ENCODE measurements around the gene EPB41L5. TPM values are rescaled to one million over a fixed set of nuclear protein-coding genes. Genes with fewer than 3 reads are reported as not detected.

The EPB41L5 gene
- total and polyA plus RNA-seq, 2 donors (not counting 3 experiments of a cell fraction or from before 2014, with no cell fraction given), result 8.4 to 13.6 TPM

GRCh38 chr2:120177973-120178372 is 165.1 kb downstream of the EPB41L5 start:
- DNase-seq (ENCODE audit: low read depth, low spot score) (no peak), FAIRE-seq (no peak)
- no peaks in the 10 kb centered on the region for H3K27me3 ChIP-seq (ENCODE audit: control insufficient read depth in 2 of 2, insufficient read depth in 2 of 2, low read length in 2 of 2)
- H3K4me2 ChIP-seq (ENCODE audit: insufficient read depth, low read length), result no peak overlapping the region
- no peaks in the 10 kb centered on the region for H3K79me2 ChIP-seq (ENCODE audit: control insufficient read depth, insufficient read depth, low read length)
- intact Hi-C loops (cut with micrococcal nuclease) (loop anchor here (5.0 kb wide), 1 partner anchor 536 kb away; no protein-coding TSS in a partner anchor), dilution Hi-C loops (cut with MboI; ENCODE audit: extremely low pct_ligation_motif_present, low sequenced_read_pairs) (no loop called here)
- H2AFZ ChIP-seq (ENCODE audit: low read depth, low read length), result no peak overlapping the region
- no peaks in the 10 kb centered on the region for H3K4me1 ChIP-seq (ENCODE audit: control insufficient read depth, extremely low read depth, insufficient read depth, low read length)
- no peak overlapping the region for H3K27ac ChIP-seq (ENCODE audit: insufficient read depth, low read depth, low read length)
- TSS peak; percentile 8 for BruUV-seq (replicated peaks)
- H3K36me3 ChIP-seq (ENCODE audit: control insufficient read depth in 2 of 2, extremely low read depth in 1 of 2, insufficient read depth in 2 of 2, low read length in 2 of 2), result no peaks in the 10 kb centered on the region
- POLR2A ChIA-PET, result no interaction called here
- no peaks in the 10 kb centered on the region for H4K20me1 ChIP-seq (replicated peaks; ENCODE audit: control insufficient read depth, extremely low read depth, insufficient read depth, low read length)
- no peak overlapping the region for H3K9ac ChIP-seq (replicated peaks; ENCODE audit: extremely low read depth, insufficient read depth, low read length)
- no peaks in the 10 kb centered on the region for H3K9me3 ChIP-seq (replicated peaks; ENCODE audit: control insufficient read depth, insufficient read depth, low read length)
- H3K4me3 ChIP-seq (replicated peaks in 1 of 3; ENCODE audit: insufficient read depth in 1 of 3, low read depth in 1 of 3, low read length in 3 of 3), result no peak overlapping the region
- no peaks in the 10 kb centered on the region for H3K9me1 ChIP-seq (replicated peaks; ENCODE audit: control insufficient read depth, extremely low read depth, insufficient read depth, low read length)
- CTCF ChIA-PET, result interaction anchor here (0.7 to 6.6 kb wide), 2 partner anchors 136 to 474 kb away, joined by 3 to 71 read pairs; no protein-coding TSS in a partner anchor
- TF ChIP-seq POLR2AphosphoS5 (IDR thresholded peaks at IDR 0.05; ENCODE audit: insufficient read depth, low read depth, low read length) (no peak), MYC (IDR thresholded peaks at IDR 0.05; ENCODE audit: low read depth, low read length) (no peak), MAX (IDR thresholded peaks at IDR 0.05; ENCODE audit: insufficient read depth, insufficient read length) (no peak), JUN (IDR thresholded peaks at IDR 0.05; ENCODE audit: borderline replicate concordance, insufficient read depth, insufficient read length, low read depth) (no peak), GATA2 (IDR thresholded peaks at IDR 0.05; ENCODE audit: insufficient read depth, insufficient read length, low read depth, low read length) (no peak), POLR2A (IDR thresholded peaks at IDR 0.05; ENCODE audit: low read depth, low read length) (no peak), CTCF (IDR thresholded peaks at IDR 0.05; ENCODE audit: extremely low read depth in 1 of 2, insufficient read depth in 1 of 2, low read depth in 1 of 2, low read length in 2 of 2) (no peak), EZH2 (IDR thresholded peaks at IDR 0.05; ENCODE audit: borderline replicate concordance, low read depth, low read length, severe bottlenecking) (no peak)
